CD8-positive, alpha-beta memory T cell (primary cell): Measurements from ENCODE around the gene CD14. TPM values are rescaled to one million over a fixed set of nuclear protein-coding genes. Genes with fewer than 3 reads are reported as not detected.
A peak's percentile ranks its signal among the peaks of the same experiment; 100 is the strongest.

ENCODE experiments used
- CTCF ChIA-PET: fragments of 350-600 bp; sonication (Branson Sonifier 250); formaldehyde crosslinking; loops from one replicate; lab custom pipeline; 2021; ENCODE audit warnings: antibody characterized with exemption; lab: Charles Lee
- POLR2A ChIA-PET: fragments of 350-600 bp; sonication (Branson Sonifier 250); formaldehyde crosslinking; loops from one replicate; lab custom pipeline; 2021; ENCODE audit warnings: antibody characterized with exemption; lab: Charles Lee
- DNase-seq, 5 donors: peaks; one replicate each; pipeline versions ENCODE4 v3.0.0 to v3.0.0-alpha.2; 2020 to 2022; ENCODE audit warnings: mixed read lengths in 1 of 5
- H3K27ac ChIP-seq: one replicate; pipeline ENCODE4 v1.7.0; 2013; ENCODE audit warnings: low read depth, mild to moderate bottlenecking, low read length, moderate library complexity
- H3K27me3 ChIP-seq: 2 replicates; pipeline ENCODE4 v1.7.0; 2013; ENCODE audit warnings: low read length, mild to moderate bottlenecking; ENCODE audit not compliant: insufficient read depth, poor library complexity, severe bottlenecking
- H3K36me3 ChIP-seq: 2 replicates; pipeline ENCODE4 v1.7.0; 2013; ENCODE audit warnings: mild to moderate bottlenecking, low read length, moderate library complexity; ENCODE audit not compliant: insufficient read depth
- H3K4me1 ChIP-seq: 2 replicates; pipeline ENCODE4 v1.7.0; 2013; ENCODE audit warnings: mild to moderate bottlenecking, low read length, moderate library complexity; ENCODE audit not compliant: insufficient read depth
- H3K4me3 ChIP-seq: 2 replicates; pipeline ENCODE4 v1.7.0; 2013; ENCODE audit warnings: mild to moderate bottlenecking, low read length
- H3K9me3 ChIP-seq: 2 replicates; pipeline ENCODE4 v1.7.0; 2013; ENCODE audit warnings: mild to moderate bottlenecking, low read length
- H3K27ac Mint-ChIP-seq, 8 donors: one replicate each; pipeline ENCODE4 v1.8.0; 2020 to 2021; ENCODE audit warnings: mixed read lengths in 8 of 8, mild to moderate bottlenecking in 6 of 8, inconsistent platforms in 3 of 8, moderate library complexity in 3 of 8
- H3K27me3 Mint-ChIP-seq, 2 donors: one replicate each; pipeline ENCODE4 v1.8.0; 2020 to 2021; ENCODE audit warnings: mixed read lengths in 2 of 2, mild to moderate bottlenecking in 1 of 2, moderate library complexity in 1 of 2
- H3K36me3 Mint-ChIP-seq, 3 donors: one replicate each; pipeline ENCODE4 v1.8.0; 2020 to 2021; ENCODE audit warnings: mixed read lengths in 3 of 3, inconsistent platforms in 1 of 3, mild to moderate bottlenecking in 1 of 3
- H3K4me1 Mint-ChIP-seq, 3 donors: one replicate each; pipeline ENCODE4 v1.8.0; 2020 to 2021; ENCODE audit warnings: mixed read lengths in 3 of 3, inconsistent platforms in 1 of 3, mild to moderate bottlenecking in 1 of 3
- H3K4me3 Mint-ChIP-seq, 7 donors: one replicate each; pipeline ENCODE4 v1.8.0; 2020 to 2021; ENCODE audit warnings: mixed read lengths in 7 of 7, mild to moderate bottlenecking in 6 of 7, moderate library complexity in 4 of 7, inconsistent platforms in 2 of 7
- H3K9me3 Mint-ChIP-seq, 5 donors: one replicate each; pipeline ENCODE4 v1.8.0; 2020 to 2022; ENCODE audit warnings: mixed read lengths in 5 of 5, mild to moderate bottlenecking in 3 of 5, moderate library complexity in 2 of 5, inconsistent platforms in 1 of 5
- polyA plus RNA-seq: library from polyadenylated mRNA; unstranded; fragments of 300-500 nt; fragmentation: Illumina TruSeq; gene quantifications from one replicate; pipeline ENCODE4 v1.2.3, GENCODE V29; 2021
- total RNA-seq, 2 experiments: library from RNA; stranded (reverse); gene quantifications; one replicate each; pipeline ENCODE4 v1.2.3, GENCODE V29; 2021

Gene CD14
- total and polyA plus RNA-seq, 3 experiments from 2014 or later: 0.43 to 3.3 (median 3.1) TPM

DNA sequence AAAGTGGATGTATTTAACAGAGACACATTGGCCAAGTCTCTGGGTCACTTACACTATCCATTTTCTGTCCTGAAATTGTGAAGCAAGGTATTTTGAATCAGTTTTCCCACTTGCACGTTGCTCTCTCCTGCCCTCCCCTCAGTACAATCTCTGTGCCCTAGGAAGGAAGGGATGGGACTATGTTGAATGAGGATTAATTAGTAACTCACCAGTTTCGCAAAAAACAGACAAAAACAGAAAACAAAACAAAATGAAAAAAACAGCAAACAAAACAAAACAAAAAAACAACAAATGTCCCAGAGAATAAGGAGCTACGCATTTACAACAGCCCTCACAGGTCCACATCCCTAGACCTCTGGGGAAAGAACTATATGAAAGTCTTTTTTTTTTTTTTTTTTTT is 1.1 kb upstream of the CD14 start:
- no peaks in the 10 kb centered on the region for H3K27me3 ChIP-seq
- H3K27ac Mint-ChIP-seq: peak overlapping the region in 2 of 8 donors; percentile 28 to 41
- H3K36me3 ChIP-seq: no peaks in the 10 kb centered on the region
- H3K36me3 Mint-ChIP-seq: peaks cover 0 to 4% (median 2%) of the 10 kb centered on the region in 3 donors
- H3K27me3 Mint-ChIP-seq: peaks cover 3 to 7% of the 10 kb centered on the region in 2 donors
- H3K4me1 ChIP-seq: peaks cover 11% of the 10 kb centered on the region
- H3K4me3 Mint-ChIP-seq: peak overlapping the region in 6 of 7 donors; percentile 27 to 48 (median 32)
- DNase-seq: no peak
- no peak overlapping the region for H3K4me3 ChIP-seq
- CTCF ChIA-PET: interaction anchor here (0.8 to 4.8 kb wide), 6 partner anchors 13 to 260 kb away, joined by 3 to 21 read pairs (median 3); partner anchors contain the start of genes HARS1, HARS2, IK and NDUFA2
- POLR2A ChIA-PET: interaction anchor here (0.7 to 1.8 kb wide), 2 partner anchors 13 to 998 kb away, joined by 5 to 9 read pairs; partner anchors contain the start of genes IK and NDUFA2
- H3K9me3 Mint-ChIP-seq: peaks cover 0 to 2% (median 0%) of the 10 kb centered on the region in 5 donors
- no peaks in the 10 kb centered on the region for H3K9me3 ChIP-seq
- H3K4me1 Mint-ChIP-seq: peaks cover 24 to 36% (median 35%) of the 10 kb centered on the region in 3 donors
- H3K27ac ChIP-seq: no peak overlapping the region

DNA sequence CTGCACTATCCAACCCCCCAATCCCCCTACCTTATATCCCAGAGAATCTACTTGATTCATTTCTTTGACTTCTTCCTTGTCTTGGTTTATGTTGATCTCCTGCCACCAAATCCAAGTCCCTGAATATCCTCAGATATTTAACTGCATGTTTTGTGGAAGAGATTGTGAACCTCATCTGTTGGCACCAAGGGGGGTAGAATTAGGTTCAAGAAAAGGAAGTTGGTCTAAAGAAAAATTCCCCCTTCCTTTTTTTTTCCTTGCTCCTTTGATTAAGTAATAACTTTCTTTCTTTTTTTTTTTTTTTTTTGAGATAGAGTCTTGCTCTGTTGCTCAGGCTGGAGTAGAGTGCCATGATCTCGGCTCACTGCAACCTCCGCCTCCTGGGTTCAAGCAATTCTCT is 526 bp upstream of the CD14 start:
- CTCF ChIA-PET: interaction anchor here (1.0 to 4.8 kb wide), 4 partner anchors 14 to 86 kb away, joined by 3 to 21 read pairs (median 8); partner anchors contain the start of genes EIF4EBP3, IK and NDUFA2
- peaks cover 3 to 7% of the 10 kb centered on the region in 2 donors for H3K27me3 Mint-ChIP-seq
- peak overlapping the region; percentile 85 to 97 (median 91) for H3K4me3 Mint-ChIP-seq
- H3K27ac ChIP-seq: no peak overlapping the region
- peaks cover 18 to 30% (median 29%) of the 10 kb centered on the region in 3 donors for H3K4me1 Mint-ChIP-seq
- H3K27me3 ChIP-seq: no peaks in the 10 kb centered on the region
- H3K36me3 Mint-ChIP-seq: peaks cover 0 to 2% (median 2%) of the 10 kb centered on the region in 3 donors
- H3K4me1 ChIP-seq: peaks cover 7% of the 10 kb centered on the region
- H3K9me3 Mint-ChIP-seq: peaks cover 0 to 2% (median 0%) of the 10 kb centered on the region in 5 donors
- no peak for DNase-seq
- peak overlapping the region in 2 of 8 donors; percentile 86 to 89 for H3K27ac Mint-ChIP-seq
- H3K9me3 ChIP-seq: no peaks in the 10 kb centered on the region
- H3K4me3 ChIP-seq: peak overlapping the region; percentile 74
- POLR2A ChIA-PET: interaction anchor here (1.6 to 2.3 kb wide), 2 partner anchors 14 to 86 kb away, joined by 6 to 12 read pairs; partner anchors contain the start of genes EIF4EBP3, IK and NDUFA2
- no peaks in the 10 kb centered on the region for H3K36me3 ChIP-seq

DNA sequence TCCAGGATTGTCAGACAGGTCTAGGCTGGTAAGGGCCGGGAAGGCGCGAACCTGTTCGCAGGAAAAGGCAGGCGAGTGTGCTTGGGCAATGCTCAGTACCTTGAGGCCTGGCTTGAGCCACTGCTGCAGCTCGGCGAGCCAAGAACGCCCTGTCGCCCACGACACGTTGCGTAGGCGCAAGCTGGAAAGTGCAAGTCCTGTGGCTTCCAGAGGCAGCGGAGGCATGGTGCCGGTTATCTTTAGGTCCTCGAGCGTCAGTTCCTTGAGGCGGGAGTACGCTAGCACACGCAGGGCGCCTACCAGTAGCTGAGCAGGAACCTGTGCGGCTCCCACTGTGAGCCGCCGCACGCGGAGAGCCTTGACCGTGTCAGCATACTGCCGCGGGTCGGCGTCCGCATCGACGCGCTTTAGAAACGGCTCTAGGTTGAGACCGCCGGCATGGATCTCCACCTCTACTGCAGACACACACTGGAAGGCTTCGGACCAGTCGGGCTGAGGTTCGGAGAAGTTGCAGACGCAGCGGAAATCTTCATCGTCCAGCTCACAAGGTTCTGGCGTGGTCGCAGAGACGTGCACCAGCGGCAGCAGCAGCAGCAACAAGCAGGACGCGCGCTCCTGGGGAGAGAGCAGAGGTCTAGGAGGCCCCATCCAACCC is 482 bp downstream of the CD14 start:
- DNase-seq: peak; percentile 24 to 63 (median 43)
- Mint-ChIP-seq H3K4me1 (peaks cover 15 to 25% (median 25%) of the 10 kb centered on the region in 3 donors), H3K36me3 (peaks cover 0 to 2% (median 0%) of the 10 kb centered on the region in 3 donors), H3K27me3 (peaks cover 7 to 12% of the 10 kb centered on the region in 2 donors), H3K9me3 (peaks cover 0 to 5% (median 0%) of the 10 kb centered on the region in 5 donors), H3K4me3 (peak overlapping the region; percentile 85 to 97 (median 91)), H3K27ac (peak overlapping the region; percentile 33 to 91 (median 88))
- Histone ChIP-seq H3K9me3 (no peaks in the 10 kb centered on the region), H3K27me3 (no peaks in the 10 kb centered on the region), H3K4me3 (peak overlapping the region; percentile 74), H3K4me1 (peaks cover 6% of the 10 kb centered on the region), H3K36me3 (no peaks in the 10 kb centered on the region), H3K27ac (no peak overlapping the region)
- ChIA-PET CTCF (interaction anchor here (0.6 to 4.8 kb wide), 7 partner anchors 13 to 1081 kb away, joined by 3 to 21 read pairs (median 4); partner anchors contain the start of genes EIF4EBP3, IK and NDUFA2), POLR2A (interaction anchor here (1.2 to 2.3 kb wide), 4 partner anchors 15 to 231 kb away, joined by 3 to 12 read pairs (median 4); partner anchors contain the start of genes ANKHD1, EIF4EBP3, IK and NDUFA2)

- Histone ChIP-seq H3K4me1 (peaks cover 6% of the 10 kb centered on the region), H3K27me3 (no peaks in the 10 kb centered on the region), H3K9me3 (no peaks in the 10 kb centered on the region), H3K36me3 (no peaks in the 10 kb centered on the region), H3K27ac (no peak overlapping the region), H3K4me3 (peak overlapping the region; percentile 74)
- Mint-ChIP-seq H3K27ac (peak overlapping the region in 7 of 8 donors; percentile 32 to 89 (median 75)), H3K27me3 (peaks cover 7 to 12% of the 10 kb centered on the region in 2 donors), H3K36me3 (peaks cover 0 to 2% (median 0%) of the 10 kb centered on the region in 3 donors), H3K4me1 (peaks cover 15 to 25% (median 25%) of the 10 kb centered on the region in 3 donors), H3K4me3 (peak overlapping the region; percentile 85 to 97 (median 91)), H3K9me3 (peaks cover 0 to 5% (median 0%) of the 10 kb centered on the region in 5 donors)
- POLR2A ChIA-PET: interaction anchor here (1.2 to 2.3 kb wide), 4 partner anchors 16 to 230 kb away, joined by 3 to 12 read pairs (median 4); partner anchors contain the start of genes ANKHD1, EIF4EBP3, IK and NDUFA2
- peak in 4 of 5 donors; percentile 4 to 51 (median 41) for DNase-seq
- CTCF ChIA-PET: interaction anchor here (1.0 to 4.8 kb wide), 5 partner anchors 13 to 259 kb away, joined by 3 to 21 read pairs (median 6); partner anchors contain the start of genes EIF4EBP3, IK and NDUFA2
Observed at GRCh38 chr5:140631831-140632365, 1.1 kb downstream of the CD14 start.

GRCh38 chr5:140631036-140631417 is 1.9 kb downstream of the CD14 start:
- Histone ChIP-seq H3K9me3 (no peaks in the 10 kb centered on the region), H3K27ac (no peak overlapping the region), H3K4me1 (peaks cover 6% of the 10 kb centered on the region), H3K36me3 (no peaks in the 10 kb centered on the region), H3K4me3 (no peak overlapping the region), H3K27me3 (no peaks in the 10 kb centered on the region)
- no peak for DNase-seq
- Mint-ChIP-seq H3K27ac (peak overlapping the region in 1 of 8 donors; percentile 58), H3K9me3 (peaks cover 0 to 5% (median 0%) of the 10 kb centered on the region in 5 donors), H3K4me1 (peaks cover 15 to 25% (median 25%) of the 10 kb centered on the region in 3 donors), H3K4me3 (peak overlapping the region; percentile 16 to 85 (median 65)), H3K36me3 (peaks cover 0 to 2% (median 0%) of the 10 kb centered on the region in 3 donors), H3K27me3 (peaks cover 7 to 12% of the 10 kb centered on the region in 2 donors)
- CTCF ChIA-PET: interaction anchor here (1.2 to 2.3 kb wide), 2 partner anchors 9 to 65 kb away, joined by 3 to 6 read pairs; partner anchors contain the start of gene TMCO6
- POLR2A ChIA-PET: interaction anchor here (2.3 kb wide), 1 partner anchor 16 kb away, joined by 12 read pairs; the partner anchor contains the start of genes IK and NDUFA2

- Mint-ChIP-seq H3K9me3 (peaks cover 0 to 5% (median 0%) of the 10 kb centered on the region in 5 donors), H3K27me3 (peaks cover 7 to 12% of the 10 kb centered on the region in 2 donors), H3K36me3 (peaks cover 0 to 2% (median 0%) of the 10 kb centered on the region in 3 donors), H3K4me1 (peaks cover 15 to 25% (median 25%) of the 10 kb centered on the region in 3 donors), H3K4me3 (peak overlapping the region in 6 of 7 donors; percentile 44 to 85 (median 66)), H3K27ac (no peak overlapping the region)
- no peaks in the 10 kb centered on the region for H3K9me3 ChIP-seq
- DNase-seq: no peak
- no peaks in the 10 kb centered on the region for H3K36me3 ChIP-seq
- H3K27ac ChIP-seq: no peak overlapping the region
- H3K27me3 ChIP-seq: no peaks in the 10 kb centered on the region
- peaks cover 6% of the 10 kb centered on the region for H3K4me1 ChIP-seq
- H3K4me3 ChIP-seq: no peak overlapping the region
- CTCF ChIA-PET: interaction anchor here (1.2 kb wide), 1 partner anchor 9 kb away, joined by 3 read pairs; the partner anchor contains the start of gene TMCO6
- POLR2A ChIA-PET: no interaction called here
Observed at GRCh38 chr5:140630292-140631035, 2.5 kb downstream of the CD14 start.

- no peak overlapping the region for H3K4me3 ChIP-seq
- no peak for DNase-seq
- Mint-ChIP-seq H3K27ac (no peak overlapping the region), H3K9me3 (peaks cover 0 to 5% (median 0%) of the 10 kb centered on the region in 5 donors), H3K36me3 (peaks cover 0 to 2% (median 1%) of the 10 kb centered on the region in 3 donors), H3K4me3 (no peak overlapping the region), H3K27me3 (peaks cover 7 to 12% of the 10 kb centered on the region in 2 donors), H3K4me1 (peaks cover 12 to 22% (median 21%) of the 10 kb centered on the region in 3 donors)
- H3K27me3 ChIP-seq: no peaks in the 10 kb centered on the region
- no peak overlapping the region for H3K27ac ChIP-seq
- CTCF ChIA-PET: no interaction called here
- POLR2A ChIA-PET: no interaction called here
- no peaks in the 10 kb centered on the region for H3K36me3 ChIP-seq
- peaks cover 6% of the 10 kb centered on the region for H3K4me1 ChIP-seq
- no peaks in the 10 kb centered on the region for H3K9me3 ChIP-seq
Observed at GRCh38 chr5:140628711-140629110, 4.3 kb downstream of the CD14 start.
